Measurements from ENCODE around the gene TBC1D5. TPM values are rescaled to one million over a fixed set of nuclear protein-coding genes. Genes with fewer than 3 reads are reported as not detected.

TBC1D5 gene
- total RNA-seq, 1 experiment from 2014 or later = 33.9 TPM

DNA sequence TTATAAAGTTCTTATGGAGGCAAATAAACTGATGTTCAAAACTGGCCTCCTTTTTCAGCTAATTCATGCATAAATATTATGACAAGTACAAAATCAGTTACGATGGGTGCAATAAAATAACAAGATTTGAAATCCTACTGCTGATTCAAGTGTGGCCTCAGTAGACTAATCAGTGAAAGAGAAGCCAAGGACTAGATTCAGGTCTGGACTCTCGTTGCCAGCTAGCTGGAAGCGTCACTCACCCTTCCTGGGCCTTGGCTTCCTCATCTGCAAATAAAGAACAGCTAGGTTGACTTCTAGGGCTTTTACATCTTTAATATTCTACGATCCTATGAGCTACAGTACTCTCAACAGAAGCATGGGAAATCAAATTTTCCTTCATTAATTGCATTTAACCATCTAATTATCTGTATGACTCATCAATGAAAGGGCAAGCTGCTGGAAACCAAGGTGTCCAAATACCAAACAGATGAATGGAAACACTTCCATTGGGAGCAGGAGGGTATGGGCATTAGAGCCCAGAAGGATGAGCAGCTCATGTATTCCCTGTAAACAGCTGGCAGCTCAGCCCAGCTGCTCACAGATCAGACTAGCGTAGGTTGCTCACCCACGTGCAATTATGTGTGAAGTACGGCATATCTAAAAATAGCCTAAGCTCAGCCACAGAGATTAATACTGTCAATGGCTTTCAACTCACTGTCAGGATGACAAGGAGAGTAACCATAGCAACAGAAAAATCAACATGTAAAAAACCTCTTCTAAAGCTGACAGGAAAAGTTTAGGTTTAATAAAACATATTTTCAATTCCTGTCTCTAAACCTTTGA, 562.8 kb downstream of the TBC1D5 start:
- H3K9ac ChIP-seq (ENCODE audit: low read length) = no peak overlapping the region
- H3K36me3 ChIP-seq (ENCODE audit: control insufficient read depth in 1 of 2, insufficient read depth in 2 of 2, low read length in 2 of 2) = no peaks in the 10 kb centered on the region
- TF ChIP-seq EZH2phosphoT487 (IDR thresholded peaks at IDR 0.05; ENCODE audit: borderline replicate concordance) (no peak), EGR1 (IDR thresholded peaks at IDR 0.05; ENCODE audit: low read depth) (no peak)
- TF ChIP-seq, protein P1, sequence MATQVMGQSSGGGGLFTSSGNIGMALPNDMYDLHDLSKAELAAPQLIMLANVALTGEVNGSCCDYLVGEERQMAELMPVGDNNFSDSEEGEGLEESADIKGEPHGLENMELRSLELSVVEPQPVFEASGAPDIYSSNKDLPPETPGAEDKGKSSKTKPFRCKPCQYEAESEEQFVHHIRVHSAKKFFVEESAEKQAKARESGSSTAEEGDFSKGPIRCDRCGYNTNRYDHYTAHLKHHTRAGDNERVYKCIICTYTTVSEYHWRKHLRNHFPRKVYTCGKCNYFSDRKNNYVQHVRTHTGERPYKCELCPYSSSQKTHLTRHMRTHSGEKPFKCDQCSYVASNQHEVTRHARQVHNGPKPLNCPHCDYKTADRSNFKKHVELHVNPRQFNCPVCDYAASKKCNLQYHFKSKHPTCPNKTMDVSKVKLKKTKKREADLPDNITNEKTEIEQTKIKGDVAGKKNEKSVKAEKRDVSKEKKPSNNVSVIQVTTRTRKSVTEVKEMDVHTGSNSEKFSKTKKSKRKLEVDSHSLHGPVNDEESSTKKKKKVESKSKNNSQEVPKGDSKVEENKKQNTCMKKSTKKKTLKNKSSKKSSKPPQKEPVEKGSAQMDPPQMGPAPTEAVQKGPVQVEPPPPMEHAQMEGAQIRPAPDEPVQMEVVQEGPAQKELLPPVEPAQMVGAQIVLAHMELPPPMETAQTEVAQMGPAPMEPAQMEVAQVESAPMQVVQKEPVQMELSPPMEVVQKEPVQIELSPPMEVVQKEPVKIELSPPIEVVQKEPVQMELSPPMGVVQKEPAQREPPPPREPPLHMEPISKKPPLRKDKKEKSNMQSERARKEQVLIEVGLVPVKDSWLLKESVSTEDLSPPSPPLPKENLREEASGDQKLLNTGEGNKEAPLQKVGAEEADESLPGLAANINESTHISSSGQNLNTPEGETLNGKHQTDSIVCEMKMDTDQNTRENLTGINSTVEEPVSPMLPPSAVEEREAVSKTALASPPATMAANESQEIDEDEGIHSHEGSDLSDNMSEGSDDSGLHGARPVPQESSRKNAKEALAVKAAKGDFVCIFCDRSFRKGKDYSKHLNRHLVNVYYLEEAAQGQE (IDR thresholded peaks at IDR 0.05; ENCODE audit: low read depth) = no peak
- H3K4me3 ChIP-seq (replicated peaks in 1 of 2; ENCODE audit: low read depth in 1 of 2, low read length in 2 of 2) = no peak overlapping the region
- DNase-seq (ENCODE audit: low read depth, low spot score) = no peak
- ChIA-PET RAD21 (ENCODE audit: low non-redundant PET in 1 of 2, low total read pairs in 2 of 2, uncharacterized antibody in 2 of 2, unreplicated experiment in 2 of 2) (no interaction called here), CTCF (no interaction called here), POLR2A (no interaction called here)
- BruUV-seq (replicated peaks) = no TSS peak
- peaks cover 3 to 25% of the 10 kb centered on the region in 2 experiments; a peak in 3 of 4 replicates for H3K4me1 ChIP-seq (ENCODE audit: control insufficient read depth in 1 of 2, insufficient read depth in 2 of 2, low read length in 2 of 2)
- H4K20me1 ChIP-seq (ENCODE audit: insufficient read depth) = no peaks in the 10 kb centered on the region
- no peak overlapping the region for H3K4me2 ChIP-seq (ENCODE audit: low read length)
- intact Hi-C loops (cut with micrococcal nuclease) = no loop called here
- H3K9me2 ChIP-seq (ENCODE audit: insufficient read depth) = no peaks in the 10 kb centered on the region
- H3K27me3 ChIP-seq (ENCODE audit: insufficient read depth, low read length) = no peaks in the 10 kb centered on the region
- H2AFZ ChIP-seq (ENCODE audit: low read depth, low read length, poor library complexity, severe bottlenecking) = no peak overlapping the region
- no peak overlapping the region for H3K27ac ChIP-seq (ENCODE audit: low read depth, low read length)
- no peak for ATAC-seq
- H3K79me2 ChIP-seq (ENCODE audit: insufficient read depth, low read length) = no peaks in the 10 kb centered on the region
- no peaks in the 10 kb centered on the region for H3K9me3 ChIP-seq (ENCODE audit: control insufficient read depth in 1 of 2, insufficient read depth in 1 of 2, low read depth in 1 of 2, low read length in 2 of 2)

DNA sequence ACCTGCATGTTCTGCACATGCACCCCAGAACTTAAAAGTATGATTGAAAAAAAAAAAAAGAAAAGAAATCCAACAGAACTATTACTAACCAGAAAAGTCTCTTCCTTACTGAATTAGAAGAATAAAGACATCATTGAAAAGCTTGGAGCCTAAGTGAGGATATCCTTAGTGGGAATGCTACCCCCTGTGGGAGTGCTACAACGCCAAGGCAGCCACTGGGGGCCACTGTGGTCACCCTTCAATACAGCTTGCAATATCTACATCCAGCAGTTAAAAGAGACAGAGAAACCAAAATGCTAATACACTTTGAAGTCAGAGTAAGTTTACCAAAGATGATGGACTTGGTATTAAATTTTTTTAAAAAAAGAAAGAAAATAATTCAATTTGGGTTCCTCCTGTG, 565.7 kb downstream of the TBC1D5 start:
- no peak overlapping the region for H3K27ac ChIP-seq (ENCODE audit: low read depth, low read length)
- intact Hi-C loops (cut with micrococcal nuclease) = no loop called here
- no peak for ATAC-seq
- no peak overlapping the region for H2AFZ ChIP-seq (ENCODE audit: low read depth, low read length, poor library complexity, severe bottlenecking)
- no peaks in the 10 kb centered on the region for H4K20me1 ChIP-seq (ENCODE audit: insufficient read depth)
- ChIA-PET RAD21 (ENCODE audit: low non-redundant PET in 1 of 2, low total read pairs in 2 of 2, uncharacterized antibody in 2 of 2, unreplicated experiment in 2 of 2) (no interaction called here), POLR2A (no interaction called here), CTCF (no interaction called here)
- H3K27me3 ChIP-seq (ENCODE audit: insufficient read depth, low read length) = no peaks in the 10 kb centered on the region
- no peaks in the 10 kb centered on the region for H3K36me3 ChIP-seq (ENCODE audit: control insufficient read depth in 1 of 2, insufficient read depth in 2 of 2, low read length in 2 of 2)
- TF ChIP-seq, protein P2, sequence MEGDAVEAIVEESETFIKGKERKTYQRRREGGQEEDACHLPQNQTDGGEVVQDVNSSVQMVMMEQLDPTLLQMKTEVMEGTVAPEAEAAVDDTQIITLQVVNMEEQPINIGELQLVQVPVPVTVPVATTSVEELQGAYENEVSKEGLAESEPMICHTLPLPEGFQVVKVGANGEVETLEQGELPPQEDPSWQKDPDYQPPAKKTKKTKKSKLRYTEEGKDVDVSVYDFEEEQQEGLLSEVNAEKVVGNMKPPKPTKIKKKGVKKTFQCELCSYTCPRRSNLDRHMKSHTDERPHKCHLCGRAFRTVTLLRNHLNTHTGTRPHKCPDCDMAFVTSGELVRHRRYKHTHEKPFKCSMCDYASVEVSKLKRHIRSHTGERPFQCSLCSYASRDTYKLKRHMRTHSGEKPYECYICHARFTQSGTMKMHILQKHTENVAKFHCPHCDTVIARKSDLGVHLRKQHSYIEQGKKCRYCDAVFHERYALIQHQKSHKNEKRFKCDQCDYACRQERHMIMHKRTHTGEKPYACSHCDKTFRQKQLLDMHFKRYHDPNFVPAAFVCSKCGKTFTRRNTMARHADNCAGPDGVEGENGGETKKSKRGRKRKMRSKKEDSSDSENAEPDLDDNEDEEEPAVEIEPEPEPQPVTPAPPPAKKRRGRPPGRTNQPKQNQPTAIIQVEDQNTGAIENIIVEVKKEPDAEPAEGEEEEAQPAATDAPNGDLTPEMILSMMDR (IDR thresholded peaks at IDR 0.05 in 2 of 3, conservative IDR thresholded peaks at IDR 0.05 in 1 of 3; ENCODE audit: borderline replicate concordance in 1 of 3, insufficient read depth in 1 of 3, low read depth in 2 of 3, low read length in 2 of 3) = peak in 2 of 3 experiments; percentile 20 to 27; a peak in 1 of 6 replicates
- TF ChIP-seq RAD21 (IDR thresholded peaks at IDR 0.05; ENCODE audit: low read depth) (0 out of 2 replicates have a peak, but pooled peaks have one; percentile 4), FOSL1 (IDR thresholded peaks at IDR 0.05; ENCODE audit: low read depth) (no peak)
- BruUV-seq (replicated peaks) = no TSS peak
- no peaks in the 10 kb centered on the region for H3K9me2 ChIP-seq (ENCODE audit: insufficient read depth)
- no peak overlapping the region for H3K4me2 ChIP-seq (ENCODE audit: low read length)
- no peak overlapping the region for H3K9ac ChIP-seq (ENCODE audit: low read length)
- H3K79me2 ChIP-seq (ENCODE audit: insufficient read depth, low read length) = no peaks in the 10 kb centered on the region
- peaks cover 0 to 14% of the 10 kb centered on the region in 2 experiments; a peak in 3 of 4 replicates for H3K4me1 ChIP-seq (ENCODE audit: control insufficient read depth in 1 of 2, insufficient read depth in 2 of 2, low read length in 2 of 2)
- no peak for DNase-seq (ENCODE audit: low read depth, low spot score)
- H3K9me3 ChIP-seq (ENCODE audit: control insufficient read depth in 1 of 2, insufficient read depth in 1 of 2, low read depth in 1 of 2, low read length in 2 of 2) = no peaks in the 10 kb centered on the region
- no peak overlapping the region for H3K4me3 ChIP-seq (replicated peaks in 1 of 2; ENCODE audit: low read depth in 1 of 2, low read length in 2 of 2)

All from HCT116 (cell line).